Ascending aorta (tissue), 2 donors: ENCODE data around the gene STOX2. TPM values are rescaled to one million over a fixed set of nuclear protein-coding genes. Genes with fewer than 3 reads are reported as not detected.

ENCODE experiments used
- DNase-seq, 2 donors: peaks; one replicate each; pipeline ENCODE4 v3.0.0-alpha.2; 2019; ENCODE audit warnings: low spot score in 2 of 2
- H3K27ac ChIP-seq, 2 donors: fragments of 200-600 bp; sonication (generic); one replicate each; pipeline ENCODE4 v1.5.1; 2016 to 2017; ENCODE audit warnings: mild to moderate bottlenecking in 1 of 2
- H3K27me3 ChIP-seq: fragments of 200-600 bp; sonication (generic); one replicate; pipeline ENCODE4 v1.5.1; 2017
- H3K36me3 ChIP-seq, 2 donors: fragments of 200-600 bp; sonication (generic); one replicate each; pipeline ENCODE4 v1.5.1; 2016
- H3K4me1 ChIP-seq, 2 donors: fragments of 200-600 bp; sonication (generic); one replicate each; pipeline ENCODE4 v1.5.1; 2016 to 2017; ENCODE audit warnings: mild to moderate bottlenecking in 1 of 2
- H3K4me3 ChIP-seq, 2 donors: fragments of 200-600 bp; sonication (generic); one replicate each; pipeline ENCODE4 v1.5.1; 2016 to 2017; ENCODE audit warnings: mild to moderate bottlenecking in 1 of 2
- H3K9me3 ChIP-seq, 2 donors: fragments of 200-600 bp; sonication (generic); one replicate each; pipeline ENCODE4 v1.5.1; 2016
- intact Hi-C: fragments of 100-400 bp; cut with DNase I; formaldehyde crosslinking; loops from one replicate; pipeline ENCODE4 v1.15.1; 2023
- total RNA-seq: library from RNA; depleted of rRNA; stranded (reverse); fragments of >200 nt; gene quantifications from one replicate; pipeline ENCODE4 v1.1.0, GENCODE V29; 2016
- TF ChIP-seq, protein P1 (sequence below), 3 experiments: fragments of 200-600 bp in 2 of 3; fragments of 450-650 bp in 1 of 3; sonication (generic) in 2 of 3; IDR thresholded peaks; one replicate each; pipeline ENCODE4 v1.5.1; 2016 to 2019; ENCODE audit warnings: antibody characterized with exemption in 3 of 3, mild to moderate bottlenecking in 1 of 3, moderate library complexity in 1 of 3

STOX2 gene
- total RNA-seq, 1 donor from 2014 or later, result 41.7 TPM

- intact Hi-C loops, result no loop called here
- DNase-seq, result no peak
- no peak overlapping the region for H3K4me3 ChIP-seq
These were observed 98.3 kb downstream of the STOX2 start for GRCh38 chr4:184003433-184003832.

GRCh38 chr4:184007891-184008290 lies 102.8 kb downstream of the STOX2 start:
- no peak for DNase-seq
- Histone ChIP-seq H3K9me3 (no peaks in the 10 kb centered on the region), H3K27me3 (no peaks in the 10 kb centered on the region), H3K4me3 (no peak overlapping the region), H3K36me3 (peaks cover 0 to 8% of the 10 kb centered on the region in 2 donors), H3K4me1 (no peaks in the 10 kb centered on the region), H3K27ac (no peak overlapping the region)
- TF ChIP-seq, protein P1, sequence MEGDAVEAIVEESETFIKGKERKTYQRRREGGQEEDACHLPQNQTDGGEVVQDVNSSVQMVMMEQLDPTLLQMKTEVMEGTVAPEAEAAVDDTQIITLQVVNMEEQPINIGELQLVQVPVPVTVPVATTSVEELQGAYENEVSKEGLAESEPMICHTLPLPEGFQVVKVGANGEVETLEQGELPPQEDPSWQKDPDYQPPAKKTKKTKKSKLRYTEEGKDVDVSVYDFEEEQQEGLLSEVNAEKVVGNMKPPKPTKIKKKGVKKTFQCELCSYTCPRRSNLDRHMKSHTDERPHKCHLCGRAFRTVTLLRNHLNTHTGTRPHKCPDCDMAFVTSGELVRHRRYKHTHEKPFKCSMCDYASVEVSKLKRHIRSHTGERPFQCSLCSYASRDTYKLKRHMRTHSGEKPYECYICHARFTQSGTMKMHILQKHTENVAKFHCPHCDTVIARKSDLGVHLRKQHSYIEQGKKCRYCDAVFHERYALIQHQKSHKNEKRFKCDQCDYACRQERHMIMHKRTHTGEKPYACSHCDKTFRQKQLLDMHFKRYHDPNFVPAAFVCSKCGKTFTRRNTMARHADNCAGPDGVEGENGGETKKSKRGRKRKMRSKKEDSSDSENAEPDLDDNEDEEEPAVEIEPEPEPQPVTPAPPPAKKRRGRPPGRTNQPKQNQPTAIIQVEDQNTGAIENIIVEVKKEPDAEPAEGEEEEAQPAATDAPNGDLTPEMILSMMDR (IDR thresholded peaks at IDR 0.05), result no peak
- intact Hi-C loops, result no loop called here

More at GRCh38 chr4:184003433-184003832, 98.3 kb downstream of the STOX2 start:
- Histone ChIP-seq H3K4me1 (no peaks in the 10 kb centered on the region), H3K36me3 (no peaks in the 10 kb centered on the region), H3K9me3 (no peaks in the 10 kb centered on the region), H3K27ac (no peak overlapping the region), H3K27me3 (no peaks in the 10 kb centered on the region)
- TF ChIP-seq, protein P1 (IDR thresholded peaks at IDR 0.05), result no peak

GRCh38 chr4:184010696-184011095 lies 105.6 kb downstream of the STOX2 start:
- H3K27me3 ChIP-seq, result no peaks in the 10 kb centered on the region
- H3K9me3 ChIP-seq, result no peaks in the 10 kb centered on the region
- TF ChIP-seq, protein P1 (IDR thresholded peaks at IDR 0.05), result no peak
- intact Hi-C loops, result no loop called here
- no peak overlapping the region for H3K27ac ChIP-seq
- no peak overlapping the region for H3K4me3 ChIP-seq
- no peak for DNase-seq
- H3K4me1 ChIP-seq, result no peaks in the 10 kb centered on the region
- H3K36me3 ChIP-seq, result peaks cover 0 to 8% of the 10 kb centered on the region in 2 donors

DNA sequence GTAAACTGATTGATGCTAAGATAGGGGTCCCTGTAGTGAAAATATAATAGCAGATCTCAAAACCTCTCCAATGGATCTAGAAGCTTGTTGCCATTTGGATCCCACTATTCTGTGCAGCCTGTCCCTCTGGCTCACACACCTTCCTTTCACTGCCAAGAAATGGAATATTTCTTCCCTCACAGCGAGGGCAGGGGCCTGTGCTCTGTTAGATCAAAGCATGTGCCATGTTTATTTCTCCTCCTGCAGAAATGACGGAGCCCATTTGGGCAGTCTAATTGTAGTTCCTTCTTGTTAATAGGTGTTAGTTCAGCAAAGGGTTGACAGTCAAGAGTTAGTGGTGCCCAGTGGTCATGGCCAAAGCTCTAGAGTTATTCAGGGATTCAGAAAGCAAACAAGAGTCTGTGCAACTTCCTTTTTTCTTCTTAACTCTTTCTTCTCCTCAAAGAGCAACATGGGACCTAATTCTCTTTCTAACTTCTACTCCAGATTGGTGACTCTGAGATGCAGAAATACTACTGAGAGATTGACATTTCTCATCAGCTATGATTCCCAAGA lies 106.8 kb downstream of the STOX2 start:
- Histone ChIP-seq H3K9me3 (no peaks in the 10 kb centered on the region), H3K27me3 (no peaks in the 10 kb centered on the region), H3K4me1 (no peaks in the 10 kb centered on the region), H3K36me3 (peaks cover 0 to 8% of the 10 kb centered on the region in 2 donors), H3K4me3 (no peak overlapping the region), H3K27ac (no peak overlapping the region)
- intact Hi-C loops, result no loop called here
- DNase-seq, result no peak
- TF ChIP-seq, protein P1 (IDR thresholded peaks at IDR 0.05), result no peak

GRCh38 chr4:184012937-184013336 lies 107.8 kb downstream of the STOX2 start:
- H3K4me3 ChIP-seq, result no peak overlapping the region
- no peaks in the 10 kb centered on the region for H3K4me1 ChIP-seq
- intact Hi-C loops, result no loop called here
- H3K27me3 ChIP-seq, result no peaks in the 10 kb centered on the region
- H3K9me3 ChIP-seq, result no peaks in the 10 kb centered on the region
- TF ChIP-seq, protein P1 (IDR thresholded peaks at IDR 0.05), result no peak
- H3K27ac ChIP-seq, result no peak overlapping the region
- DNase-seq, result no peak
- H3K36me3 ChIP-seq, result peaks cover 0 to 8% of the 10 kb centered on the region in 2 donors

GRCh38 chr4:184014301-184014700 lies 109.2 kb downstream of the STOX2 start:
- intact Hi-C loops, result no loop called here
- H3K9me3 ChIP-seq, result no peaks in the 10 kb centered on the region
- H3K27me3 ChIP-seq, result no peaks in the 10 kb centered on the region
- no peak overlapping the region for H3K4me3 ChIP-seq
- no peak overlapping the region for H3K27ac ChIP-seq
- TF ChIP-seq, protein P1 (IDR thresholded peaks at IDR 0.05), result no peak
- H3K36me3 ChIP-seq, result peaks cover 0 to 7% of the 10 kb centered on the region in 2 donors
- DNase-seq, result no peak
- no peaks in the 10 kb centered on the region for H3K4me1 ChIP-seq
